ENCODE results near the gene TUBA1C.
"Not testable (repeated sequence)": the region's sequence is repeated elsewhere in the genome, so short reads cannot be mapped to it uniquely, and the experiment has no call there.

Gene TUBA1C

DNA sequence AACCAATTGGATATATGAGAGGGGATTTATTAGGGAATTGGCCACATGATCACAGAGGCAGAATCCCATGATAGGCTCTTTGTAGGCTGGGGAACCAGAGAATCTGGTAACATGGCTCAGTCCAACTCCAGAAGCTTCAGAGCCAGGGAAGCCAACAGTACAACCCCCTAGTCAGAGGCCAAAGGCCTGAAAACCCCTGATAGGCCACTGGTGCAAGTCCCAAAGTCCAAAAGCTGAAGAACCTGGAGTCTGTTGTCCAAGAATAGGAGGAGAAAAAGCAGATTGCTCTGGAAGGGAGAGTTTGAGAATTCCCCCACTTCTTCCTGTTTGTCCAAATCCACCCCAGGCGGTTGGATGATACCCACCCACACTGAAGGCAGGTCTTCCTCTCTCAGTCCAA lies 49.9 kb downstream of the TUBA1C start:
- no peak for DNase-seq

DNA sequence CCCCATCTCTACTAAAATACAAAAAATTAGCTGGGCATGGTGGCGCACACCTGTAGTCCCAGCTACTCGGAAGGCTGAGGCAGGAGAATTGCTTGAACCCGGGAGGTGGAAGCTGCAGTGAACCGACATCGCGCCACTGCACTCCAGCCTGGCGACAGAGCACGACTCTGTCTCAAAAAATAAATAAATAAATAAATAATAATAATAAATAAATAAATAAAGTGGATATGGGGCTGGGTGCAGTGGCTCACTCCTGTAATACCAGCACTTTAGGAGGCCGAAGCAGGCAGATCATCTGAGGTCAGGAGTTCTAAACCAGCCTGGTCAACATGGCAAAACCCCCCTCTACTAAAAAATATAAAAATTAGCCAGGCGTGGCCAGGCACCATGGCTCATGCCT lies 52.2 kb downstream of the TUBA1C start:
- not testable (repeated sequence) for DNase-seq

DNA sequence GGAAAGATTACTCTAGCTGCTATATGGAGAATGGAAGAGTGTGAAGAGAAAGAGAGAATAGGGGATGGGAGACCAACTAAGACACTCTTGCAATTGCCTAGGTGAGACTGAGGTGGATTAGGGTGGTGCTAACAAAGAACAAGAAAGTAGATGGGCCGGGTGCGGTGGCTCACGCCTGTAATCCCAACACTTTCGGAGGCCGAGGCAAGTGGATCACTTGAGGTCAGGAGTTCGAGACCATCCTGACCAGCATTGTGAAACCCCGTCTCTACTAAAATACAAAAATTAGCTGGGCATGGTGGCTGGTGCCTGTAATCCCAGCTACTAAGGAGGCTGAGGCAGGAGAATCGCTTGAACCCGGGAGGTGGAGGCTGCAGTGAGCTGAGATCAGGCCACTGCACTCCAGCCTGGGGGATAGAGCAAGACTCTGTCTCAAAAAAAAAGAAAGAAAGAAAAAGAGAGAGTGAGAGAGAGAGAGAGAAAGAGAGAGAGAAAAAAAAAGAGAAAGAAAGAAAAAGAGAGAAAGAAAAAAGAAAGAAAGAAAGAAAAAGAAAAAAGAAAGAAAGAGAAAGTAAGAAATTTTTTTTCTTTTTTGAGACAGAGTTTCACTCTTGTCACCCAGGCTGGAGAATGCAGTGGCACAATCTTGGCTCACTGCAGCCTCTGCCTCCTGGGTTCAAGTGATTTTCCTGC lies 55.7 kb downstream of the TUBA1C start:
- DNase-seq = not testable (repeated sequence)

DNA sequence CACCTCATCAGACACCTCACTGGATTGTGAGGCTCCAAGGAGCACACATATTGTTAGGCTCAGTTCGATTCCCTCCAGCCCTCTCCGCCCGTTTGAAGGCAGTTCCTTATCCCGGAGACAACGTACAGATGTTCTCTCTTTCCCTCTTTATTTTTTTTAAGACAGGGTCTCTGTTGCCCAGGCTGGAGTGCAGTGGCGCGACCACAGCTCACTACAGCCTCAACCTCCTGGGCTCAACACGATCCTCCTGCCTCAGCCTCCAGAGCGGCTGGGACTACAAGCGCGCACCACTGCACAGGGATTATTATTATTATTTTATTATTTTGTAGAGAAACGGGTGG lies 57.5 kb downstream of the TUBA1C start:
- DNase-seq = no peak

DNA sequence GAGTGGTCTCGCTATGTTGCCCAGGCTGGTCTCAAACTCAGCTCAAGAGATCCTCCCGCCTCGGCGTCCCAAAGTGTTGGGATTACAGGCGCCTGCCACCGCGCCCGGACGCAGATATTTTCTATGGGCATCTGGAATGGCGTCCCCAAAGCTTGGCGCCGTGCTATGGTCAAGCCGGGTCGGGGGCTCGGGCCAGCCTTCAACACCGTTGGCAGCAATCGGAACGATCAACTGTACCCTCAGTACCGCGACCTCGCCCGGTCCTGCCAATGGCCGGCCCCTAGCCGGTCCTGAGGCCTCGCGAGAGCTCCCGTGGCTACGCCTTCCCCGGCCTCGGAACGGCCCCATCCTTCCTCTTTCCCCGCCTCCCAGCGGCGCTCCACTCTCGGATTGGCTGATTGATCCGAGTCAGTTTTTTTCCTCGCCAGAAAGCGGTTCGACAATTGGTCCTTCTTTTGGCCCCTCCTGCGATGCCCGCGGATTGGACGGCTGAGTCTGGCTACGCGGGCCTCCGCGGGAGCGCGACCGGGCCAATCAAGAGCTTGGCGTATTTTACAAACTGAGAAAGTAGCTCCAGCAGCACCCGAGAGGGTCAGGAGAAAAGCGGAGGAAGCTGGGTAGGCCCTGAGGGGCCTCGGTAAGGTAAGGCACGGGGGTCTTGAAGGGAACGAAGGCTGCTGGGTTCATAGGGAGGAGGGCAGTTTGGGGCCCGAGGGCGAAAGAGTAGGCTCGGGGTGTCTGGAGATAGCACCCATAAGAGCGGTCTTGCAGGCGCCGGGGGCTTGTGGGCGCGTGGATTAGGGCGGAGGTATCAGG lies 58.0 kb downstream of the TUBA1C start, which contains the start of gene TROAP:
TROAP (plus strand) TSS at position 548 of the 816 bp plus-strand sequence. CDS start 354 bp downstream, outside the sequence.
- peak; percentile 96 for DNase-seq

DNA sequence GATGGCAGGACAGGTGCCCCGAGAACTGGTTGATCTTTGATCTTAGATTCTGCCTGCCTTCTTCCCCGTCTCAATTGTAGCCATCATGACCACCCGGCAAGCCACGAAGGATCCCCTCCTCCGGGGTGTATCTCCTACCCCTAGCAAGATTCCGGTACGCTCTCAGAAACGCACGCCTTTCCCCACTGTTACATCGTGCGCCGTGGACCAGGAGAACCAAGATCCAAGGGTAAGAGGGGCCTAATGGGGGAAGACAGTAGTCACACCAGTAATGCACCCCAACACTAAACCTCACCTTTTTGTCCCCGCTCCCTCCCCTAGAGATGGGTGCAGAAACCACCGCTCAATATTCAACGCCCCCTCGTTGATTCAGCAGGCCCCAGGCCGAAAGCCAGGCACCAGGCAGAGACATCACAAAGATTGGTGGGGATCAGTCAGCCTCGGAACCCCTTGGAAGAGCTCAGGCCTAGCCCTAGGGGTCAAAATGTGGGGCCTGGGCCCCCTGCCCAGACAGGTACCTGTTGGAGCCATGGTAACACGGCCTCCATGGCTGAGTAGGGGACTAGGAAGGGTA lies 58.7 kb downstream of the TUBA1C start:
- DNase-seq = no peak

Data from CD4-positive, alpha-beta T cell treated with Interleukin-6 for 4 hours (primary cell).